GM19099 (cell line): ENCODE results near the gene RCC1.

ENCODE experiments used
- POLR2A ChIP-seq: IDR thresholded peaks from 3 replicates; pipeline ENCODE4 v1.6.1; 2011; ENCODE audit warnings: low read depth; ENCODE audit not compliant: insufficient read length; ENCODE audit errors: extremely low read depth

Gene RCC1

GRCh38 chr1:28573564-28573963 is 67.7 kb downstream of the RCC1 start:
- no peak for TF ChIP-seq POLR2A

GRCh38 chr1:28577052-28577678 is 71.3 kb downstream of the RCC1 start:
- peak; percentile 44 for TF ChIP-seq POLR2A

- no peak for TF ChIP-seq POLR2A
These were observed 72.1 kb downstream of the RCC1 start for GRCh38 chr1:28577738-28578536.

- no peak for TF ChIP-seq POLR2A
These were observed 72.9 kb downstream of the RCC1 start for GRCh38 chr1:28578696-28579218.

GRCh38 chr1:28579401-28579800 is 73.6 kb downstream of the RCC1 start:
- TF ChIP-seq POLR2A, result peak; percentile 9

- TF ChIP-seq POLR2A, result peak; percentile 6
These were observed 75.1 kb downstream of the RCC1 start for GRCh38 chr1:28580722-28581530.

GRCh38 chr1:28581531-28582247 is 75.8 kb downstream of the RCC1 start:
- peak; percentile 100 for TF ChIP-seq POLR2A

- no peak for TF ChIP-seq POLR2A
These were observed 76.4 kb downstream of the RCC1 start for GRCh38 chr1:28582248-28582615.
